ENCODE data around the gene GUCD1. TPM values are rescaled to one million over a fixed set of nuclear protein-coding genes. Genes with fewer than 3 reads are reported as not detected.

The GUCD1 gene
- total and polyA plus RNA-seq, 2 of the 13 experiments (the other 11 are each of a cell fraction or from before 2014, with no cell fraction given), result 128 to 245 TPM

DNA sequence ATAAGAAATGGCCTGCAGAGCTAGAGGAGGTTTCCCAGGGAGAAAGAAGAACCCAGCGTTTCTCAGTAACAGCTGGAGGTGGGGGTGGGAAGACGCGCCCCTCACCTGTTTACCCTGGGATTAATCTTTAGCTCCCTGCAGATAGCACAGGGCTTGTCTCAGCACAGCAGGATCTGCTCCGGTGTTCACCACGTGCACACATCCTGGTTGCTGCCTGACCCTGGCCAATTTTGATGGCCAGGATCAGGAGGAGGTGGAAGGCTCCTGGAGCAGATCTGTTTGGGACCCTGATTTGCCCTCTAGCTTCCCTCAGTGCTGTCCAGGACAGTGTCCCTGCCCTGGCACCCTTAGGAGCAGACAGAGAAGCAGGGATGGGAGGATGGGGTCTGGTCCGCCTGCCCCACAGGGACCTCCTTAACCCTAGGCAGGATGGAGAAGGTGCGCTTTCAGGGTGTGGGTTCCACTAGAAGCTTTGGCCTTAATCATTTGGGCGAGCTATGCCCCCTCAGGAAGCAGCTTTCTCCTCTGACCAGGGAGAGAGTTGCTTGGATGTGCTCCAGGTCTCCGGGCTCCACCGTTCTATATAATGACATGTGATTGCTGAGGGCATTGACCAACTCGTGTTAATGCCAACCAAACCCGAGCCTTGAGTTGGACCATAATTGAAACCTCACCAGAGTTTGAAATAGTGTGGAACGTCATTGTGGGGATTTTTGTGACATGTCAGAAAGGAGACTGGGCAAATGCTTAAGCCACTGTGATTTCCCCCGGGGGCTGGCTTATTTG, 40.5 kb downstream of the GUCD1 start (continued):
- peak; percentile 79; the same call in 1 of the 2 replicates for TF ChIP-seq ZNF703 (CRISPR knock-in tag; IDR thresholded peaks at IDR 0.05; ENCODE audit: borderline replicate concordance)
- TF ChIP-seq ZNF367 (CRISPR knock-in tag; IDR thresholded peaks at IDR 0.05; ENCODE audit: borderline replicate concordance), result no peak
- TF ChIP-seq ZNF530 (CRISPR knock-in tag; IDR thresholded peaks at IDR 0.05; ENCODE audit: low read depth), result no peak
- peak; percentile 98 for TF ChIP-seq ZMAT3 (CRISPR knock-in tag; conservative IDR thresholded peaks at IDR 0.05)
- TF ChIP-seq, protein P1, sequence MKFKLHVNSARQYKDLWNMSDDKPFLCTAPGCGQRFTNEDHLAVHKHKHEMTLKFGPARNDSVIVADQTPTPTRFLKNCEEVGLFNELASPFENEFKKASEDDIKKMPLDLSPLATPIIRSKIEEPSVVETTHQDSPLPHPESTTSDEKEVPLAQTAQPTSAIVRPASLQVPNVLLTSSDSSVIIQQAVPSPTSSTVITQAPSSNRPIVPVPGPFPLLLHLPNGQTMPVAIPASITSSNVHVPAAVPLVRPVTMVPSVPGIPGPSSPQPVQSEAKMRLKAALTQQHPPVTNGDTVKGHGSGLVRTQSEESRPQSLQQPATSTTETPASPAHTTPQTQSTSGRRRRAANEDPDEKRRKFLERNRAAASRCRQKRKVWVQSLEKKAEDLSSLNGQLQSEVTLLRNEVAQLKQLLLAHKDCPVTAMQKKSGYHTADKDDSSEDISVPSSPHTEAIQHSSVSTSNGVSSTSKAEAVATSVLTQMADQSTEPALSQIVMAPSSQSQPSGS (CRISPR knock-in tag; IDR thresholded peaks at IDR 0.05), result peak; percentile 90; the same call in 1 of the 2 replicates
- TF ChIP-seq ZNF550 (CRISPR knock-in tag; IDR thresholded peaks at IDR 0.05; ENCODE audit: borderline replicate concordance), result no peak
- TF ChIP-seq ZFP36L1 (CRISPR knock-in tag; IDR thresholded peaks at IDR 0.05), result peak; percentile 99
- TF ChIP-seq, protein P2, sequence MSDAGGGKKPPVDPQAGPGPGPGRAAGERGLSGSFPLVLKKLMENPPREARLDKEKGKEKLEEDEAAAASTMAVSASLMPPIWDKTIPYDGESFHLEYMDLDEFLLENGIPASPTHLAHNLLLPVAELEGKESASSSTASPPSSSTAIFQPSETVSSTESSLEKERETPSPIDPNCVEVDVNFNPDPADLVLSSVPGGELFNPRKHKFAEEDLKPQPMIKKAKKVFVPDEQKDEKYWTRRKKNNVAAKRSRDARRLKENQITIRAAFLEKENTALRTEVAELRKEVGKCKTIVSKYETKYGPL (CRISPR knock-in tag; IDR thresholded peaks at IDR 0.05), result no peak; the same call in 1 of the 2 replicates
- TF ChIP-seq AGO1 (IDR thresholded peaks at IDR 0.05; ENCODE audit: low read depth, low read length, poor library complexity, severe bottlenecking), result no peak
- TF ChIP-seq PCBP2 (optimal IDR thresholded peaks at IDR 0.05; ENCODE audit: low read depth, low read length, poor library complexity, severe bottlenecking), result no peak
- peak; percentile 92; the same call in 1 of the 2 replicates for TF ChIP-seq ZBTB1 (CRISPR knock-in tag; IDR thresholded peaks at IDR 0.05; ENCODE audit: borderline replicate concordance)
- TF ChIP-seq ZFP90 (CRISPR knock-in tag; IDR thresholded peaks at IDR 0.05; ENCODE audit: borderline replicate concordance), result peak; percentile 86; the same call in 1 of the 2 replicates
- peak; percentile 100 for TF ChIP-seq PITX1 (CRISPR knock-in tag; IDR thresholded peaks at IDR 0.05)
- TF ChIP-seq CBX2 (IDR thresholded peaks at IDR 0.05; ENCODE audit: low read depth, low read length), result no peak
- no peak for TF ChIP-seq CBX2 (CRISPR knock-in tag; IDR thresholded peaks at IDR 0.05; ENCODE audit: low read depth)
- TF ChIP-seq MIXL1 (CRISPR knock-in tag; IDR thresholded peaks at IDR 0.05), result peak; percentile 99
- TF ChIP-seq ZFYVE20 (CRISPR knock-in tag; IDR thresholded peaks at IDR 0.05; ENCODE audit: borderline replicate concordance, low read depth), result peak; percentile 67; the same call in 1 of the 2 replicates
- peak; percentile 96 for TF ChIP-seq HOXA3 (CRISPR knock-in tag; IDR thresholded peaks at IDR 0.05)
- TF ChIP-seq, protein P3, sequence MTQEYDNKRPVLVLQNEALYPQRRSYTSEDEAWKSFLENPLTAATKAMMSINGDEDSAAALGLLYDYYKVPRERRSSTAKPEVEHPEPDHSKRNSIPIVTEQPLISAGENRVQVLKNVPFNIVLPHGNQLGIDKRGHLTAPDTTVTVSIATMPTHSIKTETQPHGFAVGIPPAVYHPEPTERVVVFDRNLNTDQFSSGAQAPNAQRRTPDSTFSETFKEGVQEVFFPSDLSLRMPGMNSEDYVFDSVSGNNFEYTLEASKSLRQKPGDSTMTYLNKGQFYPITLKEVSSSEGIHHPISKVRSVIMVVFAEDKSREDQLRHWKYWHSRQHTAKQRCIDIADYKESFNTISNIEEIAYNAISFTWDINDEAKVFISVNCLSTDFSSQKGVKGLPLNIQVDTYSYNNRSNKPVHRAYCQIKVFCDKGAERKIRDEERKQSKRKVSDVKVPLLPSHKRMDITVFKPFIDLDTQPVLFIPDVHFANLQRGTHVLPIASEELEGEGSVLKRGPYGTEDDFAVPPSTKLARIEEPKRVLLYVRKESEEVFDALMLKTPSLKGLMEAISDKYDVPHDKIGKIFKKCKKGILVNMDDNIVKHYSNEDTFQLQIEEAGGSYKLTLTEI (CRISPR knock-in tag; conservative IDR thresholded peaks at IDR 0.05), result no peak
- TF ChIP-seq KLF9 (CRISPR knock-in tag; IDR thresholded peaks at IDR 0.05; ENCODE audit: low read depth), result peak; percentile 89; the same call in 1 of the 2 replicates
- TF ChIP-seq, protein P4, sequence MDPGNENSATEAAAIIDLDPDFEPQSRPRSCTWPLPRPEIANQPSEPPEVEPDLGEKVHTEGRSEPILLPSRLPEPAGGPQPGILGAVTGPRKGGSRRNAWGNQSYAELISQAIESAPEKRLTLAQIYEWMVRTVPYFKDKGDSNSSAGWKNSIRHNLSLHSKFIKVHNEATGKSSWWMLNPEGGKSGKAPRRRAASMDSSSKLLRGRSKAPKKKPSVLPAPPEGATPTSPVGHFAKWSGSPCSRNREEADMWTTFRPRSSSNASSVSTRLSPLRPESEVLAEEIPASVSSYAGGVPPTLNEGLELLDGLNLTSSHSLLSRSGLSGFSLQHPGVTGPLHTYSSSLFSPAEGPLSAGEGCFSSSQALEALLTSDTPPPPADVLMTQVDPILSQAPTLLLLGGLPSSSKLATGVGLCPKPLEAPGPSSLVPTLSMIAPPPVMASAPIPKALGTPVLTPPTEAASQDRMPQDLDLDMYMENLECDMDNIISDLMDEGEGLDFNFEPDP (CRISPR knock-in tag; conservative IDR thresholded peaks at IDR 0.05), result peak; percentile 97; the same call in 1 of the 2 replicates
